B cell (primary cell): ENCODE results near the gene ARID4B.

Experiments
- CTCF ChIP-seq: fragments of 200-600 bp; IDR thresholded peaks from one replicate; pipeline ENCODE4 v1.8.0; 2022; ENCODE audit warnings: antibody characterized with exemption, mild to moderate bottlenecking
- EZH2 ChIP-seq: IDR thresholded peaks from 2 replicates; pipeline ENCODE4 v1.6.1; 2012; ENCODE audit warnings: borderline replicate concordance, low read depth, mild to moderate bottlenecking, moderate library complexity, low read length; ENCODE audit not compliant: insufficient read depth, poor library complexity, severe bottlenecking

GRCh38 chr1:235142991-235143390, 185.0 kb downstream of the ARID4B start:
- TF ChIP-seq CTCF (no peak), EZH2 (no peak)
